Suprapubic skin (tissue), 4 donors: ENCODE results near the gene TTC28.

Experiments
- CTCF ChIP-seq, 2 donors: fragments of 200-600 bp in 1 of 2; fragments of 450-650 bp in 1 of 2; sonication (generic) in 1 of 2; IDR thresholded peaks; one replicate each; pipeline ENCODE4 v1.5.1; 2016 to 2019; ENCODE audit warnings: antibody characterized with exemption in 2 of 2, mild to moderate bottlenecking in 1 of 2, moderate library complexity in 1 of 2
- POLR2A ChIP-seq, 2 donors: fragments of 450-650 bp; IDR thresholded peaks; one replicate each; pipeline ENCODE4 v1.6.1; 2017; ENCODE audit warnings: antibody characterized with exemption in 2 of 2, mild to moderate bottlenecking in 2 of 2, moderate library complexity in 2 of 2
- POLR2AphosphoS5 ChIP-seq, 3 donors: sonication (generic); formaldehyde crosslinking; IDR thresholded peaks; one replicate each; pipeline ENCODE4 v1.6.1; 2017; ENCODE audit warnings: antibody characterized with exemption in 3 of 3

GRCh38 chr22:28674121-28674563 is 5.5 kb downstream of the TTC28 start:
- TF ChIP-seq CTCF (IDR thresholded peaks at IDR 0.05) (no peak), POLR2A (IDR thresholded peaks at IDR 0.05) (no peak), POLR2AphosphoS5 (IDR thresholded peaks at IDR 0.05) (no peak)
